Kidney (tissue), 14 donors: ENCODE results near the gene ASPHD2. TPM values are rescaled to one million over a fixed set of nuclear protein-coding genes. Genes with fewer than 3 reads are reported as not detected.

Source experiments
- DNase-seq, 5 donors: peaks; one replicate each; pipeline ENCODE4 v3.0.0-alpha.2; 2013 to 2020
- FAIRE-seq: peaks from 2 replicates; lab custom pipeline; 2012; peaks lifted over from hg19 to GRCh38; lab: Jason Lieb, UNC
- H3K27ac ChIP-seq, 2 donors: one replicate each; pipeline ENCODE4 v1.7.0; 2013; ENCODE audit warnings: low read depth in 2 of 2, low read length in 2 of 2, inconsistent platforms in 1 of 2
- H3K27me3 ChIP-seq: one replicate; pipeline ENCODE4 v1.7.1; 2013; ENCODE audit warnings: low read length, inconsistent platforms; ENCODE audit not compliant: control insufficient read depth, insufficient read depth
- H3K36me3 ChIP-seq, 3 donors: one replicate each; pipeline versions ENCODE4 v1.7.0 to v1.7.1; 2013; ENCODE audit warnings: low read length in 3 of 3, control low read depth in 1 of 3, inconsistent platforms in 1 of 3; ENCODE audit not compliant: insufficient read depth in 3 of 3, control insufficient read depth in 2 of 3
- H3K4me1 ChIP-seq, 3 donors: one replicate each; pipeline versions ENCODE4 v1.7.0 to v1.7.1; 2013; ENCODE audit warnings: low read length in 3 of 3, inconsistent platforms in 1 of 3, low read depth in 1 of 3; ENCODE audit not compliant: control insufficient read depth in 2 of 3, insufficient read depth in 2 of 3
- H3K4me3 ChIP-seq, 3 donors: one replicate each; pipeline versions ENCODE4 v1.7.0 to v1.8.1; 2013; ENCODE audit warnings: low read length in 3 of 3, control low read depth in 1 of 3, inconsistent platforms in 1 of 3
- H3K9ac ChIP-seq, 3 donors: one replicate each; pipeline versions ENCODE4 v1.7.0 to v1.7.1; 2013; ENCODE audit warnings: low read length in 3 of 3, control low read depth in 1 of 3, inconsistent platforms in 1 of 3
- H3K9me3 ChIP-seq, 3 donors: one replicate each; pipeline versions ENCODE4 v1.7.0 to v1.7.1; 2013; ENCODE audit warnings: low read length in 3 of 3, control low read depth in 1 of 3, inconsistent platforms in 1 of 3; ENCODE audit not compliant: control insufficient read depth in 2 of 3, insufficient read depth in 1 of 3
- CTCF ChIP-seq: IDR thresholded peaks from 3 replicates; pipeline ENCODE4 v1.5.1; 2012; ENCODE audit warnings: mild to moderate bottlenecking, moderate library complexity, borderline replicate concordance; ENCODE audit not compliant: insufficient read depth; ENCODE audit errors: extremely low read depth
- intact Hi-C: fragments of 100-400 bp; cut with DNase I; formaldehyde crosslinking; loops from one replicate; pipeline ENCODE4 v1.11.1; 2022
- polyA plus RNA-seq: library from polyadenylated mRNA; stranded (reverse); fragments of 350-450 nt; fragmentation: Illumina TruSeq; extraction: RNeasy Lipid Tissue Mini Kit (QIAGEN cat#74804); gene quantifications from one replicate; pipeline ENCODE4 v1.2.3, GENCODE V29; 2014; ENCODE audit warnings: low read depth, low replicate concordance; ENCODE audit not compliant: insufficient read depth
- total RNA-seq: library from RNA; stranded (reverse); fragmentation: NEBNext Ultra II Directional; extraction: Animal tissue kit (Norgen Biotek cat#: 25700); gene quantifications from one replicate; pipeline ENCODE4 v1.2.1, GENCODE V29; 2021
- donor health status: control.
- donor health status: control.
- donor health status: control.
- donor health status: control.
- donor health status: control.
- donor health status: DM: yes; HTN: yes; CAD: no.
- donor health status: Normal renal cell carcinoma (clear cell type).

ASPHD2 gene
- total and polyA plus RNA-seq, 2 donors from 2014 or later: 3.3 to 4.5 TPM

GRCh38 chr22:26457661-26458272 is 28.7 kb downstream of the ASPHD2 start:
- Histone ChIP-seq H3K4me1 (peaks cover 0 to 6% (median 2%) of the 10 kb centered on the region in 3 donors), H3K9me3 (no peaks in the 10 kb centered on the region), H3K27me3 (no peaks in the 10 kb centered on the region), H3K9ac (no peak overlapping the region), H3K36me3 (peaks cover 4 to 48% (median 28%) of the 10 kb centered on the region in 3 donors), H3K4me3 (no peak overlapping the region), H3K27ac (no peak overlapping the region)
- FAIRE-seq (no peak), DNase-seq (no peak)
- no peak for TF ChIP-seq CTCF
- intact Hi-C loops: no loop called here

GRCh38 chr22:26460202-26460601 is 31.1 kb downstream of the ASPHD2 start:
- Histone ChIP-seq H3K4me3 (no peak overlapping the region), H3K9ac (no peak overlapping the region), H3K4me1 (peaks cover 0 to 15% (median 10%) of the 10 kb centered on the region in 3 donors), H3K27ac (no peak overlapping the region), H3K36me3 (peaks cover 11 to 41% (median 32%) of the 10 kb centered on the region in 3 donors), H3K9me3 (no peaks in the 10 kb centered on the region), H3K27me3 (no peaks in the 10 kb centered on the region)
- no peak for DNase-seq
- intact Hi-C loops: no loop called here
- no peak for TF ChIP-seq CTCF
- FAIRE-seq: no peak

- Histone ChIP-seq H3K4me3 (no peak overlapping the region), H3K9ac (no peak overlapping the region), H3K9me3 (no peaks in the 10 kb centered on the region), H3K36me3 (peaks cover 14 to 47% (median 43%) of the 10 kb centered on the region in 3 donors), H3K27me3 (no peaks in the 10 kb centered on the region), H3K4me1 (peaks cover 0 to 15% (median 10%) of the 10 kb centered on the region in 3 donors), H3K27ac (no peak overlapping the region)
- intact Hi-C loops: no loop called here
- DNase-seq (peak in 4 of 5 donors; percentile 52 to 72 (median 66)), FAIRE-seq (no peak)
- TF ChIP-seq CTCF: peak; percentile 71
Observed at GRCh38 chr22:26461188-26461810, 32.2 kb downstream of the ASPHD2 start.
